Measurements from ENCODE around the gene SLC22A5.

DNA sequence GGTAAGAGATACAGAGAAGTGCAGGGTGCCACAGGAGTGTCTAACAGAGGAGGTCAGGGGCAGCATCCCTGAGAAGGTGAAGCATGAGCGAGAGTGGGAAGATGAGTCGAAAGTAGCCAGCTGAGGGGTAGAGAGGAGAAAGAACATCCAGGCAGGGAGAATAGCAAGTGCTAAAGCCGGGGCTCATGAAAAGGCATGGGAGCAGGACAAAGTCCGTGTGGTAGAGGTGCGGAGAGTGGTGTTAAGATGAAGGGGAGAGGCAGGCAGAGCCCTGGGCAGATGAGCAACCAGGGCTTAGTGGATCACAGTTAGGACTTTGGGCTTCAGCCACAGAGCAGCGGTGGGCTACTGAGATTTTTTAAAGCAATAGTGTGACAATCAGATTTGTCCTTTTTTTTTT is 10.5 kb downstream of the SLC22A5 start:
- no peak for TF ChIP-seq CTCF (IDR thresholded peaks at IDR 0.05; ENCODE audit: poor library complexity)
- no peak for TF ChIP-seq EZH2phosphoT487 (IDR thresholded peaks at IDR 0.05; ENCODE audit: low read depth, severe bottlenecking, unreplicated experiment)
- TF ChIP-seq EZH2 (IDR thresholded peaks at IDR 0.05; ENCODE audit: borderline replicate concordance): no peak

Measured in hepatocyte (in vitro differentiated cells).